HL-60/S4 treated with phorbol 12-myristate 13-acetate at 8.2 ng/mL for 4 days and 3 days (cell line): ENCODE data around the gene SP3.
"Not testable (repeated sequence)": the region's sequence is repeated elsewhere in the genome, so short reads cannot be mapped to it uniquely, and the experiment has no call there.

Experiments used
- in situ Hi-C: fragments of 300-500 bp; cut with MboI; formaldehyde crosslinking; loops from 2 replicates; pipeline ENCODE4 v1.15.0; 2022; ENCODE audit warnings: low sequenced_read_pairs

SP3 gene

DNA sequence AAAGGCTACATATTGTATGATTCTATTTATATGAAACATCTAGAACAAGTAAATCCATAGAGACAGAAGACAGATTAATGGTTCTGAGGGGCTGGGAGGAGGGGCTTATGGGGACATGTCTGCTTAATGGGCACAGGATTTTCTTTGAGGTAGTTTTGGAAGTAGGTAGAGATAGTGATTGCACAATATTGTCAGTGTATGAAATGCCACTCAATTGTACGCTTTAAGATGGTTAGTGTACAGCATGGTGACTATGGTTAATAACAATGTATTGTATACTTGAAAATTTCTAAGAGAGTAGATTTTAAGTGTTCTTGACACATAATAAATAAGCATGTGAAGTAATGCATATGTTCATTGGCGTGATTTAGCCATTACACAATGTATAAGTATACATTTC lies 68.4 kb downstream of the SP3 start:
- in situ Hi-C loops, result no loop called here

DNA sequence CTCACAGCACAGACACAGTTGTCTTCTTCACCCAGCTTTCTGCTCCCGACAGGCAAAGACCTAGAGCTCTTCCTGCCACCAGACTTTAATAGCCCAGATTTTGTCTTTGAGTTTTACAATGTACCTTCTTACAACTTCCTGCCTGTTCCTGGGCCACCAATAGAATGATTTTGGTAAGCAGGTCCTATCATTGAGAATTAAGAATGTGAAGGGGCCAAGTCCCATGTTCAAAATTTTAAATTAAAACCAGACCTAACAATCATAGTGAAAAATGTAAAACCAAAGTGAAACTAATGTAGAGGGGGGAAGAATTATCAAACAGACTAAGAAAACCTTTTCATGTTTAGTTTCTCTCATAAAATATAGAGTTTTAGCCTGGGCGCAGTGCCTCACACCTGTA lies 72.8 kb downstream of the SP3 start:
- in situ Hi-C loops, result no loop called here

DNA sequence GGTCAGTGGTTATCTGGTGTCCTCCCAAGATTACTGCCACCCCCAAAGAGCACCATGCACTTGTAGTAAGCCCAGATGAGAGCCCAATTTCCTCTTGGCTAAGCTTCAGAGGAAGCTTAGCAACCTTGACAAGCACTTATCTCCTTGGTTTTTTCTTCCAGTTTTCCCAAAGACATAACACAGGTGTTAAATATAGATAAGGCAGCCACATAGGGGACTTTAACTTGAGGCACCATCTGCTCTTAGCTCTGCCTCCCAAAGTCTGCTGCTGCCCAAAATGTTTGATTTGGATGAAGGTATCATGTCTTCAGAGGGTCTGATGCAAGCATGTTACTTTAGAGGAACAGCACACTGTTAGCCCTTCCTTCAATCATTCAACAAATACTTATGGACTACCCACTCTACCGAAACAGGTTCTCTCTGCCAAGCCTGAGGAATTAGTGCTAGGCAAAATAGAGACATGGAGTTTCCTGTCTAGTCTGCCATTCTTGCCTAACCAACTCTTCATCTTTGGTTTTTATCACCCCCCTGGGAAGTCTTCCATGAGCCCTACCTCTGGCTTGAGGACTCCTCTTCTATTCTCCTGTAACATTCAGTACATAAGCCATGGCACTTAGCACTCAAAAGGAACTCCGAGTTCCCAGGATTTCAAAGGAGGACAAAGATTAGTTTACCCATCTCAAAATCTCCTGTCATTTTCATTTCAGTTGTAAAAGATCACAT lies 73.7 kb downstream of the SP3 start:
- in situ Hi-C loops, result no loop called here

DNA sequence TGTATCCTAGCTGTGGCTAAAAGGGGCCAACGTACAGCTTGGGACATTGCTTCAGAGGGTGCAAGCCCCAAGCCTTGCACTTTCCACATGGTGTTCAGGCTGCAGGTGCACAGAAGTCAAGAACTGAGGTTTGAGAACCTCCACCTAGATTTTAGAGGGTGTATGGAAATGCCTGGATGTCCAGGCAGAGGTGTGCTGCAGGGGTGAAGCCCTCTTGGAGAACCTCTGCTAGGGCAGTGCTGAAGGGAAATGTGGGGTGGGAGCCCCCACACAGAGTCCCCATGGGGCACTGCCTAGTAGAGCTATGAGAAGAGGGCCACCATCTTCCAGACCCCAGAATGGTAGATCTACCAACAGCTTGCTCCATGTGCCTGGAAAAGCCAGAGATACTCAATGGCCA lies 75.7 kb downstream of the SP3 start:
- in situ Hi-C loops, result not testable (repeated sequence)

DNA sequence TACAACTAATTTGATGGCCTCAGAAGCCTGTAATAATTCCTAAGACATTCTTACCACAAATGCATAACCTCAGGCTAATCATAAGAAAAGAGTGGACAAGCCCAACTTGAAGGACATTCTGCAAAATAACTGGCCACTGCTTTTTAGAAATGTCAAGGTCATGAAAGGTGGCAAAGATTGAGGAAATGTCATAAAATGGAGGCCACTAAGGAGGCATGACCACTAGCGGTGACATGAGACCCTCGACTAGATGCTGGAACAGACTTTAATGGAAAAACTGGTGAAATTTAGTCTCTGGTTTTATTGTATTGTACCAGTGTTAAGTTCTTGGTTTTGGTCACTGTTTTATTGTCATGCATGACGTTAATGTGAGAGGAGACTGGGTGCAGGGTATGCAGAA lies 78.6 kb downstream of the SP3 start:
- in situ Hi-C loops, result no loop called here

DNA sequence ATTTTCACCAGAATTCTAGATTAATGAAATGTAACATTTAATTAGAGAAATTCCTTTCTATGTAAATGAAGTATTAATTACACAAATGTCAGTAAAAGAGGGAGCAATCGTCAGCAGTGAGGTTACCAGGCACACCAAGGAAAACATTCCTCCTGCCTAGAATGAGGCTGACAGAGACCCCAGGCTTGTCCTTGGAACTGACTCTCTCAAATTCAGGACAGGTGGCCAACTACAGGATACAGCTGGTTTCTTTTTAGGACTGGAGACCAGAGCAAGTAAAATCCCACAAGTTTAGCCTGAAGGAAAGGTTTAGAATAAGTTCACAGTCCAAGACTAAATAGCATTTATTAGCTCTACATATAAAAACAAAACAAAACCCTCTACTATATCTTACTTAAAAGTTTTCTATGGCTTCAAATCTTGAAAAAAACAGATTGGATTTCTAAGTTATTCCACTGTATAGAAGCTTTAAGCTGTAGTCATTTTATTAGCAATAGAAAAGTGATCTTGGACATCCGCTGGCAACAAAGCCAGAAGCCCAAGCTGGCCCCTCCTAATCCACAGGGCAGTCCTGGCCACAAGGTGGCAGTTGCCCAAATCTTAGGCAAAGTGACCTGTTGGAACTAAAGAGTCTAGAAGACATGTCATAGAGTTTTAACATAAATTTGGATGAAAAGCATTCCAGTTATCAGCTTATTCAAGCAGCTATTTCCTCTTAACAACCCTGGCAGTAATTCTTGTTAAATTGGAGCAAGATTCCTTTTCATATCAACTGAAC lies 81.0 kb downstream of the SP3 start:
- in situ Hi-C loops, result no loop called here

DNA sequence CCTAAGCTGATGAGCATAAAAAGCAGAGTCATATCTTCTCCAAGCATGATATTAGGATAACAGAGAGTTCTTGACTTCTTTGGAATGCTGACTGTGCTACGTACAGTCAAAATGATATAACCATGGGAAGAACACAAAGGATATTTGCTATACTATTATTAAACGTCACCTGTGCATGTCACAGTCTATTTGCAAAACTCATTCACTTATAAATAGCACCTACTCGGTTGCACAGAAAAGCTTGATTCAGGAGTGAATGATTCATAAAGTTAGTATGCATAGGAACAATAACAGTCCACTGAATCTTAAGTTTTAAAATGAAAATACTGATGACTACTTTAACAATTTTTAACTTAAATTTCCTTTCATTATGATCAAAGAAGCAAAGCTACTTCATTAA lies 83.3 kb downstream of the SP3 start:
- in situ Hi-C loops, result no loop called here

DNA sequence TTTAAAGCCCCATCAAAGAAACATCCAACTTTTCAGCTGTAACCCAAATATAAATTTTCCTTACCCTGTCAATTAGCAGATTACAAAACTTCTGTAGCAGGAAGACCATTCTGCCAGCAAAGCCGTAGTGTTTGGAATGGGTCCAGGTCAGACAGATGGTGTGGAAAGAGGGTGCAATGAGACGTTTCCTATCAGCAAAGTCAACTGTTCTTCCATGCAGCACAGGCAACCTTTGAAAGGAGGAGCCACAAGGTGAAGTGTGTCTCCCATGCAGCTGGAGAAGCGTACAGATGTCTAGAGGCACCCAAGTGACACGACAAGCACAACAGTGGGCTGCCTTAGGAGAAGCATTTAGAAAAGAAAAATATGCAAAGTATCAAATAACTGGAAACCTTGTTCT lies 83.7 kb downstream of the SP3 start:
- in situ Hi-C loops, result no loop called here

DNA sequence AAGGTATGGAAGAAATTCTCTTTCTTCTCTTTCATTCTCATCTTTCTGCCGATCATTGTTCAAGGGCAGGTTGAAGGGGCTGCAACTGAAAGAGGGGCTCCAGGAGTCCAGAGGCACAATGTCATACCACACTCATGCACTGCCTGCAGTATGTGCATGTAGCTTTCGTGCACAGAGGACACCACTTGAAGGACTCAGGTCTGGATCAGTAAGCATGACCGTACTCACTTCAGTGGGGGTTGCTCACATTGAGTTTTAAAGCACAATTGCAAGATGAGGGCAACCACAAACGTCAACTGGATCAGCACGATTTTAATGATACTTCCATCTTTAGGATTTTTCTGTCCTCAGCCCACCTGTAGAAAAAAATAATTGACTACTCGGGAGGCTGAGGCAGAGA lies 84.6 kb downstream of the SP3 start:
- in situ Hi-C loops, result no loop called here

DNA sequence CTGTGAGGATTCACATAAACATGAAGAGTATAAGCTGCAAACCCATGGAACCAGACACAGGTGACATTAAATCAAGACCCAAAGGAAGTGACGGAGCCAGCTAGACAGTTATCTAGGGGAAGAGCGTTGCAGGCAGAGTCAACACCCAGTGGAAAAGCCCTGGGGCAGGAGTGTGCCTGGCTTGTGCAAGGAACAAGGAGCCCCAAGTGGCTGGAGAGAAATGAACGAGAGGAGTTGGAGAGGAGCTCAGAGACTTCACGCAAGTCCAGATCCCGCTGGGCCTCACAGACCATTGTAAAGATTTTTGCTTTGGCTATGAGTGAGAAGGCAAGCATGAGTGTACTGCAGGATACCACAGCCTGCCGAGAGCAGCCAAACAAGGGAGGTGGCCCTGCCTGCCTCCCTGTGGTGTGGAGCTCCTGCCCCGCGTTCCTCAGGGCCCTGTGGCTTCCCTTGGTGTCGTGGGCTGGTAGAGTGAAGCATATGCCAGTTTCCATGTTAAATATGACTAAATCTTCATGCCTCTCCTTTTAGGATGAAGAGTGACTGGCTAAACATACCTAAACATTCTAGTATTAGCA lies 88.2 kb downstream of the SP3 start:
- in situ Hi-C loops, result no loop called here

DNA sequence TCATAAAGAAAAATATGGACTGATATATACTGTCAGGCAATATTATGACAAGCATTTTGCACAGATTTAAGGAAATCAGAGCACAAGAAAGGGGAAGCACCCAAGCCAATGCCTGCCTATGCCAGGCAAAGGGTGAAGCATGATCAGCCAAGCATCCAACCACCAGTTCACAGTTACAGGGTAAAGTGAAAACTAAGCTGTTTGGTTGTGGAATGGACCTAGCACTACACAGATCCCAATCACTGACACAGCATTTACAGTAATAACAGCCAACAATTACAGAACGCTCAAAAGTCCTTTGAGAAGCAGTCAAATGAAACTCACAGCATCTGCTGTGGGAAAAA lies 90.3 kb downstream of the SP3 start:
- in situ Hi-C loops, result no loop called here

DNA sequence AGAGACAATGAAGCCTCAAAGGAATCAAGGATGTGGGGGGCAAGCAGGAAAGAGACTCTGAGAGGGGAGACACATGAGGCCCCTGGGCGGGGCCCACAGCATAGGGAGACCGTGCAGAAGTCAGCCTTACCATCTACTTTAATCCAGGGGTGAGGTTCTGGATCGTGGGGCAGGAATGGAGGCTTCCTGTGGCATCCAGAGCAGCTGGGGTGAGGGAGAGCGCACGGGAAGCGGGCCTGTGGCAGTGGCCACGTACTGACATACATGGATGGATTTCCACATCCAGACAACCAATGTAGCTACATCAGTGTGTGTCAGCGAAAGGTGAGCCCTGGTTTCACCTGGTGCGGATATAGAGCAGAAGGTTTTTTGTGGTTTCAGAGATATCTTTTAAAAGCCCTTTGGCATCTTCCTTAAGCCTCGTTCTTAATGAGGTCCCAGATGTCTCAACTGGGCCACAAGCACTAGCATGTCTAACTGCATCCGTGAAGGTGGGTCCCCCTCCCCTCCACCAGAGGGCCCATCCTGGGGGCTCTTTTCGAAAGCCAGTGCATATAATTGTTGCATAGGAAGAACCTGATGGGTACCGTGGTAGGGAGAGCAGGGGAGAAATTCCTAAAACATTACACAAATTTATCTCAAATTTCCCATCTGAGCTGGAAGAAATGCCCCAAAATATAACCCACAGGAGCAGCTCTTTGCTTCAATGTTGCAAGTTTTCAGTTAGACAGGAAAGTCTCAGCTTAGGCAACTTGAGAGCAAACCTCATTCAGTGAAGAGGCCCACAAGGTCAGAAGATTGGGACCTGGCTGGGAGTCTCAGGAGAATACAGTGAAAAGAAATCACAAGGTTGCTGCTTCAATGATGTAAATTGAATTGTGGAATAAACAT lies 90.9 kb downstream of the SP3 start:
- in situ Hi-C loops, result no loop called here

DNA sequence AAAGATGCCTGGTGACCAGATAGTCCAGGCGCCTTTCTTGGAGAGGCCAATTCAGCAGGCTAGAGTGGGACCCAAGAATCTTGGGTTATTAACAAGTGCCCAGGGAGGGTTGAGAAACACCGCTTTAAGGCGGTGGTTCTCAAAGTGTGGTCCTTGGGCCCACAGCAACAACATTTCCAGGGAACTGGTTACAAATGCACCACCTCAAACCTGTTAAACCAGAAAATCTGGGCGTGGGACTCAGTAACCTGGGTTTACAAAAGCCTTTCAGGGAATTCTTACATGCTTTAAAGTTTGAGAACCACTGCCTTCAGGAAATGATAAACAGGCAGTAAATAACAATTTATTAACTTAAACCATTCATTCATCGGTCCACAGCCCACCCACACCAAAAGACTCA lies 92.5 kb downstream of the SP3 start:
- in situ Hi-C loops, result no loop called here

DNA sequence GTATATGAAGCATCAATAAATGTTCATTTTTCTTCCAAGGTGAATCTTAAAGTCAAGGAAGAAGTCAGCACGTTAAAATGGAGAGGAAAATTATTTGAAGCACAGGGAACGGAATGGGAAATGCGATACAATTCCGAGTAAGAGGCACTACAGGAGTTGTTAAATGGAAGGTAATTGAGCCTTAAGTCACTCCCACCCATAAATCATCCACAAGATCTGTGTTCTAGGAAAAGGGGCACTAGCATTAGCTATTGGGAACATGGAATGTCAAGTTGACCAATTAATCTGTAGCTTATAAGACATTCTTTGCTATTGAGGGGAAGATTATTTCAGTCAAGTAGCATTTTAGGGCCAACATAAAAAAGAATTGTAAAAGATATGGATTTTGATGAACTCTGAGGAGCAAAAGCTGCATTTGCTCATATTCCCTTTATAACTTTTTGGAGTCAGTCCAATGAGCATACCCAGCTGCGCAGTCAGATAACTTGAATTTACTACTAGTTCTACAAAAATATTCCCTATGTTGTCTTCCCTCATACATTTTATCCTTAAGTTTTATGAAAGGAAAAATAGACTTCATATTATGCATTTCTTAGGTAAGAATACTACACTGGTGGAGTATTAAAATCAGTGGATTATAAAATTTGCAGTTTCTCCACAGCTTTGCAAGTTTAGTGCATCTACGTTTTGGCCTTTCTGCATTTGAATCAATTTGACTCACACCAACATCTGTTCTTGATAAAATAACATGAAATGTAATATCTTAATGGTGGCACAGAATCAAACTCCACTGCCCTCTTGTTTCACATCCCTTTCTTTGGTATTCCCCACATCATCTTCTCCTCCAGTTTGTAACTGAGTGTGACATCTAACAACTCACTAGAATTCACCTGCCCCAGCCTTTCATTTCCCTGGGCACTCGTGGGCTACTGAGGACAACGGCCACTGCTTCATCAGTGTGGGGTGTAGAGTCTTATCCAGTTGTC lies 95.6 kb downstream of the SP3 start:
- in situ Hi-C loops, result no loop called here

DNA sequence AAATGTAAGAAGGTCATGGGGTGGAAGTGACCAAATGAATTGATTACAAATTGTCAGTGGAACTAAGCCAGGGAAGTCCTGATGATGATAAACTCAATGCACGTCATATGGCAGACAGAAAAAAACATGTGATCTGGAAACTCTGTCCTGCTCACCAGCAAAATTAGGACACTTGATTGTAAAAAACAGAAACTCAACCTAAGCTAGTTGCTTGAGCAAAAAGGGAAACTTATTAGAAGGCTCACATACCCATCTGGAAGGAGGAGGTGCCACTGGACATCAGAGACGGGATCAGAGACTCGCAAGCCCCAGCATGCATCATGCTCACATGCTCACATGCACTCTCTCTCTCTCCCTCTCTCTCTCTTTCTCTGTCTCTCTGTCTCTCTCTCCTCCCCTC lies 96.8 kb downstream of the SP3 start:
- in situ Hi-C loops, result no loop called here

DNA sequence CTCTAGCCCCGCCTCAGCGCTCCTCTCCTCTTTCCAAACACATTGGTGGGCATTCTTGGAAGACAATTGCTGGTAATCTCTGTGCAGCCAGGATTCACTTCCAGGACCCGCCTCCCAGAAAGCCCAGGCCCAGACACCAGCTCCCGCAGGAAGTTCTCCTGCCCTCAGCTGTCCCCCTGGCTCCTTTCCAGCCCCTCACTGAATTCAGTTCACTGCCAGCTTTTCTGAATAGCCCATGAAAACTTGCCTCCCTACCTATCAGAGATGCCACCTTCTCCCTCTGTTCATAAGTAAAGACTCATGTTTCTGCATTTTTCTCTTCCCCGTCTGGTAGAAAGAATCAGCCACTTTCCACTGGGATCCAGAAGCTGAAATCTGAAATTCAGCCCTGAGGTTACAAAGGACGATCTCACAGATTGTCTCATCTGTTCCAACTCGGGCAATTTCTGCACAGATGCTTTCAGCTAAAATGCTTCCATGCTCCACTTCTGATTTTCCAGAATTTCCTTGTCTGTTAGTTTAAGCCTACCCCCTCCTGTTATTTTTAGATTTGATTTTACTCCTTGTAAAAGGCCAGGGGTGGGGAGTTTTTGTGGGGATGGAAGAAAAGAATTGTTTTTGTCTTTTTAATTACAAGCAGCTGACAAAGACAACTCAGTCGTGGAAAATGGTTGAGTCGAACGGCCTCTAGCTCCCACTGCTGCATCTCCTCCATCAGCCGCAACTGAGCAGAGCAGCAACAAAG lies 98.1 kb downstream of the SP3 start:
- in situ Hi-C loops, result no loop called here

DNA sequence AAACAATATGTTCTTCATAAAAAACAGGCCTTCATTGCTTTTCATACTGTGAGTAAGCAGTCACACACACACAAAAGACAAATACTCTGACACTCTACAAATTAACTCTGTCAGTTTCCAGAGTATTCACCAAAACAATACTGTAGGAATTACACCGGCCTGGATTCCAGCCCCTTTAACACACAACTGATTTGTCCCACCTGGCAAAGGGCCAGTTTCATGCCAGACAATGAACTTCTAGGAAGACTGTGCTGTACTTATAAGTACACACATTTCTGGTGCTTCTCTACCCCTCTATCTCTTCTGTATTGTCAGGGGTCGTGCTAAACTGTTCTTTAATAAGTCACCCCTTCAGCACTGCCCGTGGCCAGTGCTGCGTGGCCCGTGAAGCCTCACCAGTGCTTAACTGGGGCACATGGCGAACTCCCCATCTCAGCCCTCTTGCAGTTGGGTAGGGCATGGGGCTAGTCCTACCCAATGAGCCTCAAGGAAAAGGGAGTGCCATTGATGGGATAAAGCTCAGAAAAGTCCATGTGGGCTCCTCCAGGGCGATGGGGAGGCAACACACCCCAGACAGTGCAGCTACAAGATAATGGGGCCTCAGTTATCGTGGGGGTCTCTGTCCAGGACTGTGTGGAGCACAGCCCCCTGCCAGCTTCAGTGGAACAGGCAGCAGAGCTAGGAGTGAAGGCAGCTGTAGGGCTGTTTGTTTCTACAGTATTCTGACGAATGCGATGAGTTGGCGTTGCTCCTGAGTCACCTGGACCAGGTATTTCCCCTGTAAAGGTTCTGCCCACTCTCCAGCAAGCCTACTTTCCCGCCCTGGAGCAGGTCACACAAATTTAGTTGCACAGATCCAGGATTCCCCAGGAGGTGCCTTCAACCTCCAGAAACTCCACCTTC lies 99.0 kb downstream of the SP3 start:
- in situ Hi-C loops, result no loop called here

DNA sequence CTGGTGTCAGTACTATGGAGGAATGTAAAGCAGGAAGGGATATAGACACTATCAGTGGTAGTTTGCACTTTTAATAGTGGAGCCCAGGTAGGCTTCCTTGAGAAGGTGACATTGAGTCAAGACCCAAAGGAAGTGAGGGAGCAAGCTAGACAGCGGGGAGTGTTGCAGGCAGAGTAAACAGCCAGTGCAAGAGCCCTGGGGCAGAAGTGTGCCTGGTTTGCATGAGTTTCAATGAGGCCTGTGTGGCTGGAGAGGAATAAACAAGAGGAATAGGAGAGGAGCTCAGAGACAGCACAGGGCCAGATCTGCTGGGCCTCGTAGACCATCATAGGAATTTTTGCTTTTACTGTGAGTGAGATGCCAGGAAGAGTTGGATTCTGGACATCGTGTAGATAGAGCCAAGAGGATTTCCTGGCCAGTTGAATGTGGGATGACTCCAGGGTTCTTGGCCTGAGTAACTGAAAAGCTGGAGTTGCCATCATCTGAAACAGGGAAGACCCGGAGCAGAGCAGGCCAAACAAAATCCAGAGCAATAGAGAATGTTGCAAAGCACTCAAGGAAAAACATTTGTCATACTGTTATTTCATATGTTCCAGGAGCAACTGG lies 102.5 kb downstream of the SP3 start:
- in situ Hi-C loops, result no loop called here
